SU-DHL-6 (cell line): Measurements from ENCODE around the gene RTN4.

Source experiments
- H2AFZ ChIP-seq: fragments of 200-600 bp; sonication (generic); 2 replicates; pipeline ENCODE4 v1.6.1; 2014; ENCODE audit warnings: low read depth, mild to moderate bottlenecking, moderate library complexity, mixed read lengths, antibody characterized with exemption, low read length; ENCODE audit not compliant: severe bottlenecking
- H3F3A ChIP-seq: fragments of 200-600 bp; shearing (Covaris generic); 2 replicates; pipeline ENCODE4 v1.6.0; 2016; ENCODE audit warnings: antibody characterized with exemption, mild to moderate bottlenecking; ENCODE audit not compliant: insufficient read depth
- H3K27ac ChIP-seq: fragments of 200-600 bp; sonication (generic); 2 replicates; pipeline ENCODE4 v1.5.1; 2016; ENCODE audit warnings: low read depth, mild to moderate bottlenecking, low read length, moderate library complexity, mixed read lengths
- H3K27me3 ChIP-seq: fragments of 200-600 bp; sonication (generic), shearing (Covaris generic); 2 replicates; pipeline ENCODE4 v1.6.0; 2014; ENCODE audit warnings: mild to moderate bottlenecking, low read length
- H3K36me3 ChIP-seq: fragments of 200-600 bp; sonication (generic); 2 replicates; pipeline ENCODE4 v1.6.1; 2014; ENCODE audit warnings: mild to moderate bottlenecking, low read length, mixed read lengths
- H3K4me2 ChIP-seq: fragments of 300-600, 200-600 bp; shearing (Covaris generic), sonication (generic); 2 replicates; pipeline ENCODE4 v1.6.0; 2014; ENCODE audit warnings: low read length, low read depth, mild to moderate bottlenecking; ENCODE audit not compliant: poor library complexity, severe bottlenecking
- H3K4me3 ChIP-seq: fragments of 200-600 bp; sonication (generic); 2 replicates; pipeline ENCODE4 v1.5.1; 2014; ENCODE audit warnings: antibody characterized with exemption, low read length, mild to moderate bottlenecking, mixed read lengths; ENCODE audit not compliant: insufficient read depth, poor library complexity, severe bottlenecking
- H3K79me2 ChIP-seq: fragments of 200-600 bp; sonication (generic); 2 replicates; pipeline ENCODE4 v1.6.1; 2014; ENCODE audit warnings: mild to moderate bottlenecking, low read length, moderate library complexity; ENCODE audit not compliant: insufficient read depth
- H3K9ac ChIP-seq: fragments of 200-600 bp; sonication (generic); 2 replicates; pipeline ENCODE4 v1.7.0; 2014; ENCODE audit warnings: mild to moderate bottlenecking, low read length
- H3K9me2 ChIP-seq: fragments of 200-600 bp; sonication (generic); replicated peaks from 2 replicates; pipeline ENCODE4 v1.6.1; 2014; ENCODE audit warnings: low read length; ENCODE audit not compliant: insufficient read depth
- H3K9me3 ChIP-seq: fragments of 200-600 bp; sonication (generic); 2 replicates; pipeline ENCODE4 v1.6.1; 2014; ENCODE audit warnings: low read length, mixed read lengths; ENCODE audit not compliant: insufficient read depth
- H4K20me1 ChIP-seq: fragments of 200-600 bp; sonication (generic); 2 replicates; pipeline ENCODE4 v1.6.1; 2014; ENCODE audit warnings: low read depth, mild to moderate bottlenecking, antibody characterized with exemption, low read length, moderate library complexity, mixed read lengths
- EZH2phosphoT487 ChIP-seq: fragments of 200-600 bp; sonication (generic), shearing (Covaris generic); conservative IDR thresholded peaks from 2 replicates; pipeline ENCODE4 v1.6.1; 2018; ENCODE audit warnings: mild to moderate bottlenecking, antibody characterized with exemption, low read length, moderate library complexity, mixed read lengths
- TF ChIP-seq, protein P1 (sequence below): fragments of 200-600 bp; sonication (generic); IDR thresholded peaks from one replicate; pipeline ENCODE4 v1.5.1; 2017; ENCODE audit warnings: antibody characterized with exemption, mild to moderate bottlenecking, low read length, moderate library complexity; ENCODE audit not compliant: insufficient read depth, poor library complexity, severe bottlenecking

RTN4 gene

DNA sequence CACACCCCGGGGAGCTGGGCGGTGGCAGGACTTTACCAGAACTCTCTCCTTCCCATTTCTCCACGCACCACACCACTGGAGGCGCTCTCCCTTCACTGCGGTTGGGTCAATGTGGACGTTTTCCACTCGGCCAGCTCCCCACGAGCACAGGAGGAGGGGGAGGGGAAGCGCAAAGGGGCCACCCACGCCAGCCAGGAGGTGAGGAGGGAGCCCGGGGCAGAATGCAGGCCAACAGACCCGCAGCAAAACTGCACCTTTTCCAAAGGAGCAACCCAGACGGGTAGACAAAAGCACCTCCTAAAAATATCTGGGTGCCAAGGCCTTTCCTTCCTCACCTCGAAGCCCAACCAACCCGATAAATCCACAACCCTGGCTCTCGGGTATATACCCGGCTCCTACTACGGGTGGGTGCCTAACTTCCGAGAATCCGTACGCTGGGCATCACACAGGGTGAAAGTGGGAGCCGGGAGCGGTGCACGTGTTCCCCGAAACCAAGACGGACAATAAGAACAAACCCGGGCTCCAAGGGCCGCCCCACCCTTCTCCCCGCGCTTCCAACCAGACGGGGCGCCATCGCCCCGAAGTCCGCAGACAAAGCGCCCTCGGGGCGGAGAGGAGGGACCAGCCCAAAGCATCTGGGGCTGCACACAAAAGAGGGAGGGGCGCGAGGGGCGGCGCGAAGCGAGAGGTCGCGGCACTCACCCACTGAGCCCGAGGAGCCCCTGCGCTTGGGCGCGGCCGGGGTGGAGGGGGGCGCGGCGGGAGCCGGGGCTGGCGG lies 1.0 kb downstream of the RTN4 start:
- Histone ChIP-seq H3K36me3 (no peaks in the 10 kb centered on the region), H3F3A (peaks cover 37% of the 10 kb centered on the region), H3K4me3 (peak overlapping the region; percentile 89), H3K79me2 (peaks cover 52% of the 10 kb centered on the region), H3K4me2 (peak overlapping the region; percentile 97), H3K9ac (peak overlapping the region; percentile 83), H3K9me3 (no peaks in the 10 kb centered on the region), H3K27me3 (no peaks in the 10 kb centered on the region), H2AFZ (peak overlapping the region; percentile 69), H3K9me2 (no peaks in the 10 kb centered on the region), H3K27ac (peak overlapping the region; percentile 86), H4K20me1 (peaks cover 7% of the 10 kb centered on the region; the same call in 1 of the 2 replicates)
- TF ChIP-seq, protein P1, sequence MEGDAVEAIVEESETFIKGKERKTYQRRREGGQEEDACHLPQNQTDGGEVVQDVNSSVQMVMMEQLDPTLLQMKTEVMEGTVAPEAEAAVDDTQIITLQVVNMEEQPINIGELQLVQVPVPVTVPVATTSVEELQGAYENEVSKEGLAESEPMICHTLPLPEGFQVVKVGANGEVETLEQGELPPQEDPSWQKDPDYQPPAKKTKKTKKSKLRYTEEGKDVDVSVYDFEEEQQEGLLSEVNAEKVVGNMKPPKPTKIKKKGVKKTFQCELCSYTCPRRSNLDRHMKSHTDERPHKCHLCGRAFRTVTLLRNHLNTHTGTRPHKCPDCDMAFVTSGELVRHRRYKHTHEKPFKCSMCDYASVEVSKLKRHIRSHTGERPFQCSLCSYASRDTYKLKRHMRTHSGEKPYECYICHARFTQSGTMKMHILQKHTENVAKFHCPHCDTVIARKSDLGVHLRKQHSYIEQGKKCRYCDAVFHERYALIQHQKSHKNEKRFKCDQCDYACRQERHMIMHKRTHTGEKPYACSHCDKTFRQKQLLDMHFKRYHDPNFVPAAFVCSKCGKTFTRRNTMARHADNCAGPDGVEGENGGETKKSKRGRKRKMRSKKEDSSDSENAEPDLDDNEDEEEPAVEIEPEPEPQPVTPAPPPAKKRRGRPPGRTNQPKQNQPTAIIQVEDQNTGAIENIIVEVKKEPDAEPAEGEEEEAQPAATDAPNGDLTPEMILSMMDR: peak; percentile 6
- no peak for TF ChIP-seq EZH2phosphoT487

DNA sequence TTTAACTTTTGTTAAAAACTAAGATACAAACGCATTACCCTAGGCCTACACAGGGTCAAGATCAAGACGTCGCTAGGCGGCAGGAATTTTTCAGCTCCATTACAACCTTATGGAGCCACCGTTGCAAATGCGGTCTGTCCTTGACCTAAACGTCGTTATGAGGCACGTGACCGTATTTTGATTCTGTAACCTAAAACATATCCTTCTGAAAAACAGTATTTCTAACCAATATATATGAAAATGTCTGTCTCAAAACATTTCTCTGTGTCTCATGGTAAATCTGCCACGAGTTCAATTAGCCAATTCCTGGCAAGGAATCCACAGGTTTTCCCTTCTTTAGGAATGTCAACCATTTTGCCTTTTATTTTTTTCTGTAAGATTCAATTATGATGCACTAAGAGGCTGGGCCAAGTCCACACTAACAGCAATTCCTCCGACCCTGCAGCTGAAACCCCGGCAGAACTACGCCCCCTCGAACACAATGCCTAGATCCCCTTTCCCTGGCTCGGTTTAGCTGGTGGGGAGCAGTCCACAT lies 1.7 kb downstream of the RTN4 start:
- Histone ChIP-seq H3K9ac (peak overlapping the region; percentile 83), H2AFZ (peak overlapping the region; percentile 69), H4K20me1 (peaks cover 7% of the 10 kb centered on the region; the same call in 1 of the 2 replicates), H3K27me3 (no peaks in the 10 kb centered on the region), H3K27ac (peak overlapping the region; percentile 86), H3K9me2 (no peaks in the 10 kb centered on the region), H3K36me3 (no peaks in the 10 kb centered on the region), H3F3A (peaks cover 30% of the 10 kb centered on the region), H3K9me3 (no peaks in the 10 kb centered on the region), H3K4me3 (peak overlapping the region; percentile 89), H3K4me2 (peak overlapping the region; percentile 97), H3K79me2 (peaks cover 57% of the 10 kb centered on the region)
- TF ChIP-seq EZH2phosphoT487: no peak
- TF ChIP-seq, protein P1: no peak

DNA sequence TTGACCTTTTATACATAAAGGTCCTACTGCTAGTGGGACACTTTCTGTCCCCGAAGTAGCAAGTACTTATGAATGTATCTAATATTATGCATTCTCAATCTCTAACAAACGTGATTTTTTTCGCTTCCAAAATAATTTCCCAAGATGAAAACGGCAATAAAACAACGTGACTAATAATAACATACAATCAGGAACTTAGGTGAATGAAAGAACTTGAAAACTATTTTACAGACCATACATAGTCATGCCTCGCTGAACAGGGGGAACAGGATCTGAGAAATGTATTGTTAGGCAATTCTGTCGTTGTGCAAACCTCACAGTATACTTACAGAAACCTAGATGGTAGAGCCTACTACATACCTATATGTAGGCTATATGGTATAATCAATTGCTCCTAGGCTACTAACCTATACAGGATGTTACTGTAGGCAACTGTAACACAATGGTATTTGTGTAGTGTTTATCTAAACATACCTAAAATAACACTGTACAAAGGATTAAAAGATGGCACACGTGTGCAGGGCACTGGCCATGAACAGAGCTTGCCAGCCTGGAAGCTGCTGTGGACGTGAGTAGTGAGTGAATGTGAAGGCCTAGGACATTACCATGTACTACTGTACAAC lies 2.5 kb downstream of the RTN4 start:
- peaks cover 65% of the 10 kb centered on the region for H3K79me2 ChIP-seq
- H3K27ac ChIP-seq: no peak overlapping the region; the same call in 1 of the 2 replicates
- peak overlapping the region; percentile 97 for H3K4me2 ChIP-seq
- TF ChIP-seq, protein P1: no peak
- no peak for TF ChIP-seq EZH2phosphoT487
- no peaks in the 10 kb centered on the region for H3K9me2 ChIP-seq
- no peaks in the 10 kb centered on the region for H3K27me3 ChIP-seq
- H4K20me1 ChIP-seq: peaks cover 12% of the 10 kb centered on the region
- H3K9ac ChIP-seq: peak overlapping the region; percentile 83
- peaks cover 25% of the 10 kb centered on the region for H3F3A ChIP-seq
- H3K9me3 ChIP-seq: no peaks in the 10 kb centered on the region
- H2AFZ ChIP-seq: no peak overlapping the region
- peak overlapping the region; percentile 89 for H3K4me3 ChIP-seq
- no peaks in the 10 kb centered on the region for H3K36me3 ChIP-seq
